HG03097 (cell line): ENCODE measurements around the gene AP4B1.
"Not testable (repeated sequence)": the region's sequence is repeated elsewhere in the genome, so short reads cannot be mapped to it uniquely, and the experiment has no call there.

Source experiments
- ATAC-seq: cut with Tn5 transposase; IDR thresholded peaks from one replicate; pipeline ENCODE4 v1.9.1; 2021; ENCODE audit not compliant: unreplicated experiment, low FRiP score

AP4B1 gene

GRCh38 chr1:113904674-113905434, at the start of gene AP4B1, which contains the start of gene DCLRE1B:
Gene AP4B1, minus strand, starts transcription at chr1:113904799. Its CDS starts 82 bp downstream, at chr1:113904717.
Gene DCLRE1B, plus strand, starts transcription at chr1:113905326. Its CDS starts 261 bp downstream, at chr1:113905587.
- ATAC-seq: peak; percentile 88

GRCh38 chr1:113951719-113952118, 47.1 kb upstream of the AP4B1 start:
- no peak for ATAC-seq

- no peak for ATAC-seq
Observed at GRCh38 chr1:113950908-113951307, 46.3 kb upstream of the AP4B1 start.

- no peak for ATAC-seq
Observed at GRCh38 chr1:113949007-113949406, 44.4 kb upstream of the AP4B1 start.

GRCh38 chr1:113948151-113948550, 43.6 kb upstream of the AP4B1 start:
- not testable (repeated sequence) for ATAC-seq

- ATAC-seq: no peak
Observed at GRCh38 chr1:113947388-113948107, 42.9 kb upstream of the AP4B1 start.

- no peak for ATAC-seq
Observed at GRCh38 chr1:113946678-113947387, 42.2 kb upstream of the AP4B1 start.

- ATAC-seq: no peak
Observed at GRCh38 chr1:113946112-113946511, 41.5 kb upstream of the AP4B1 start.

GRCh38 chr1:113945329-113945728, 40.7 kb upstream of the AP4B1 start:
- no peak for ATAC-seq

GRCh38 chr1:113943028-113943811, 38.6 kb upstream of the AP4B1 start:
- ATAC-seq: no peak

GRCh38 chr1:113942527-113942926, 37.9 kb upstream of the AP4B1 start:
- ATAC-seq: no peak

- ATAC-seq: no peak
Observed at GRCh38 chr1:113941245-113941559, 36.6 kb upstream of the AP4B1 start.

- peak; percentile 62 for ATAC-seq
Observed at GRCh38 chr1:113940365-113941244, 36.0 kb upstream of the AP4B1 start.

GRCh38 chr1:113938192-113938591, 33.6 kb upstream of the AP4B1 start:
- ATAC-seq: no peak

GRCh38 chr1:113937146-113937545, 32.5 kb upstream of the AP4B1 start:
- no peak for ATAC-seq

GRCh38 chr1:113935970-113936369, 31.4 kb upstream of the AP4B1 start:
- ATAC-seq: no peak

- ATAC-seq: no peak
Observed at GRCh38 chr1:113935176-113935575, 30.6 kb upstream of the AP4B1 start.

GRCh38 chr1:113934511-113935055, 30.0 kb upstream of the AP4B1 start:
- no peak for ATAC-seq

GRCh38 chr1:113934006-113934405, 29.4 kb upstream of the AP4B1 start:
- no peak for ATAC-seq
